Keratinocyte (primary cell): ENCODE results near the gene CDAN1.

Experiments
- CTCF ChIP-seq, 3 experiments: IDR thresholded peaks in 1 of 3; conservative IDR thresholded peaks in 1 of 3; optimal IDR thresholded peaks in 1 of 3; 2 replicates in 2 of 3; 3 replicates in 1 of 3; pipeline versions ENCODE3 to v1.5.1; 2011; ENCODE audit warnings: low read length in 3 of 3, mild to moderate bottlenecking in 3 of 3, moderate library complexity in 2 of 3, control low read depth in 1 of 3, inconsistent platforms in 1 of 3; ENCODE audit not compliant: insufficient read depth in 2 of 3; ENCODE audit errors: extremely low read depth in 1 of 3
- EZH2 ChIP-seq: IDR thresholded peaks from one replicate; pipeline ENCODE4 v1.6.1; 2012; ENCODE audit warnings: inconsistent platforms, mild to moderate bottlenecking, low read length, moderate library complexity

GRCh38 chr15:42725331-42725903 lies 11.5 kb downstream of the CDAN1 start:
- TF ChIP-seq EZH2 (no peak), CTCF (optimal IDR thresholded peaks at IDR 0.05 in 1 of 3, IDR thresholded peaks at IDR 0.05 in 1 of 3, conservative IDR thresholded peaks at IDR 0.05 in 1 of 3; ENCODE audit: extremely low read depth in 1 of 3, insufficient read depth in 2 of 3, low read length in 3 of 3) (no peak)
